Fibroblast of villous mesenchyme (primary cell): ENCODE results near the gene PDZRN3. TPM values are rescaled to one million over a fixed set of nuclear protein-coding genes. Genes with fewer than 3 reads are reported as not detected.

ENCODE experiments used
- DNase-seq: peaks from one replicate; pipeline ENCODE4 v3.0.0-alpha.2; 2010; ENCODE audit warnings: low read depth
- H3K4me3 ChIP-seq: 2 replicates; pipeline ENCODE4 v1.5.1; 2011; ENCODE audit warnings: low read depth, mild to moderate bottlenecking, low read length
- total RNA-seq: library from RNA; depleted of rRNA; stranded (reverse); fragments of >200 nt; gene quantifications from 2 replicates; pipeline ENCODE4 v1.2.3, GENCODE V29; 2012
- TF ChIP-seq, protein P1 (sequence below): IDR thresholded peaks from 2 replicates; pipeline ENCODE4 v1.5.1; 2012; ENCODE audit warnings: low read depth, mild to moderate bottlenecking, low read length; ENCODE audit not compliant: insufficient read depth

Gene PDZRN3
- total RNA-seq, 1 donor, result 33.7 TPM

DNA sequence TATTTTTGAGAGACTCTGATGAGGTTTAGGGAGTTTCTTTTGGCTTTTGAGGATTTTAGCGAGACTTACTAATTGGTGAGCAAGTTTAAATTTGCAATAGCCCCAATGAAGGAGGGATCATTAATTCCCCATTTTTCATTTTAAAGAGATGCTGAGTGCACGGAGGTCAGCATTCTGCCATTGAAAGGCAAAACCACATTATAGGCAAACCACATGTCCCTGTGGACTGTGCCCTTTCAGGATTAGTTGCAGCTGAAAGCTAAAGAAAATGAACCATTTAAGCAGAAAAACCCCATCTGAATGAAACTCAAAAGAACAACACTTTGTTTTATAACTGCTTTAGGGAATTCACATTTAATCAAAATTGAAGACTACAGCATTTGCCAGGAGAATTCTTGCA is 246.5 kb downstream of the PDZRN3 start:
- DNase-seq, result no peak
- no peak overlapping the region for H3K4me3 ChIP-seq
- TF ChIP-seq, protein P1, sequence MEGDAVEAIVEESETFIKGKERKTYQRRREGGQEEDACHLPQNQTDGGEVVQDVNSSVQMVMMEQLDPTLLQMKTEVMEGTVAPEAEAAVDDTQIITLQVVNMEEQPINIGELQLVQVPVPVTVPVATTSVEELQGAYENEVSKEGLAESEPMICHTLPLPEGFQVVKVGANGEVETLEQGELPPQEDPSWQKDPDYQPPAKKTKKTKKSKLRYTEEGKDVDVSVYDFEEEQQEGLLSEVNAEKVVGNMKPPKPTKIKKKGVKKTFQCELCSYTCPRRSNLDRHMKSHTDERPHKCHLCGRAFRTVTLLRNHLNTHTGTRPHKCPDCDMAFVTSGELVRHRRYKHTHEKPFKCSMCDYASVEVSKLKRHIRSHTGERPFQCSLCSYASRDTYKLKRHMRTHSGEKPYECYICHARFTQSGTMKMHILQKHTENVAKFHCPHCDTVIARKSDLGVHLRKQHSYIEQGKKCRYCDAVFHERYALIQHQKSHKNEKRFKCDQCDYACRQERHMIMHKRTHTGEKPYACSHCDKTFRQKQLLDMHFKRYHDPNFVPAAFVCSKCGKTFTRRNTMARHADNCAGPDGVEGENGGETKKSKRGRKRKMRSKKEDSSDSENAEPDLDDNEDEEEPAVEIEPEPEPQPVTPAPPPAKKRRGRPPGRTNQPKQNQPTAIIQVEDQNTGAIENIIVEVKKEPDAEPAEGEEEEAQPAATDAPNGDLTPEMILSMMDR, result no peak

DNA sequence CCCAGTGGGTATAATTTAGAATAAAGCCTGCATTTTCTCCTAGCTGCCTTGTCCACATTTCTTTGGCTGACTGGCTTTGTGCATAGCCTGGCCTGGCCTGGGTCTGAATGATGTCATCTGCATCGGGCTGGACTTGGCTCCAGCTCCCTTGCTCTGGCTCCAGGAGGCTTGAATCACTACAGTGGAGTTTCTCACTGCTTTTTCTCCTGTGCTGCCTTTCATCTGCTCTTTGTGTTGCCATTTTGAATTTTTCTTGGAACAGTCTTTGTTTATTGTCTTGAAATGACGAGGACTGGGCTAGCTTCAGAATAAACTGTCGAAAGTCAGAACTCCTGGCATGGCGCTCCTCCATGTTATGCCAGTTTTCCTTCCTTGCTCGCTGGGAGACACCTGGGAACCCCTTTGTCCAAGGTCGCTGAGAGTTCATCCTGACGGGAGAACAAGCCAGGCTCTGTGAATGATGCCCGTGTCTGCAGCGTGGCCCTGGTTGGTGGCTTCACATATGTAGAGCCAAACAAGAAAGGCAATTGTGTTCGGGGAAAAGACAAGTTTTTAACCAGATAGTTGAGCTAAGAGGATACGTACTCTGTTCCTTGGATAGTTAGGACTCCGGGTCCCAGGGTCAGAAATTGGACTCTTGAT is 258.9 kb downstream of the PDZRN3 start:
- DNase-seq, result no peak
- TF ChIP-seq, protein P1, result no peak
- no peak overlapping the region for H3K4me3 ChIP-seq

DNA sequence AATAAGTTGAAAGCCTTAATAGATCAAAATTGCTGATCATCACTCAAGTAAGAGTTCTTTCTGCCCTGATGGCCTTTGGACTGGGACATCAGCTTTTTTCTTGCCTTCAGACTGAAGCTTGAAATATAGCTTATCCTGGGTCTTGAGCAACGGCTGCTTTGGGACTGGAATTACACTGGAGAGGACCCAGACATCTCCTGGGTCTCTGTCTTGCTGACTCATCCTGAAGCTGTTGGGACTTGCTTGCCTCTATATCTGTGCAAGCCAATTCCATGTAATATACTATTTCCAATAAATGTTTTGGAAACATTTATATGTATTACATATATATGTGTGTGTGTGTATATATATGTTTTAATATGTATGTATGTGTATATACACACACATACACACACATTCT is 260.2 kb downstream of the PDZRN3 start:
- no peak for DNase-seq
- H3K4me3 ChIP-seq, result no peak overlapping the region
- TF ChIP-seq, protein P1, result no peak

DNA sequence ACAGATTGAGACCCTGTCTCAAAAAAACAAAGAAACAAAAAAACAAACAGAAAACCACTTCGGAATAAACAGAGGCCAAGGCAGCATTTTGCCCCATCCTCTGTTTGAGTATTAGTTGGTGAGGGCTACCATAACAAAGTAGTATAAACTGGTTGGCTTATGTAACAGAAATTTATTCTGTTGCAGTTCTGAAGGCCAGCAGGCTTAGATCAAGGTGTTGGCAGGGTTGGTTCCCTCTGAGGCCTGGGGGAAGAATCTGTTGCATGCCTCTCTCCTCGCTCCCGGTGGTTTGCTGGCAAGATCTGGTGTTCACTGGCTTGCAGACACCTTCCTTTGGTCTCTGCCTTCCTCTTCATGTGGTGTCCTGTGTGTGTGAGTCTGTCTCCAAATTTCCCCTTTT is 261.6 kb downstream of the PDZRN3 start:
- TF ChIP-seq, protein P1, result no peak
- DNase-seq, result no peak

DNA sequence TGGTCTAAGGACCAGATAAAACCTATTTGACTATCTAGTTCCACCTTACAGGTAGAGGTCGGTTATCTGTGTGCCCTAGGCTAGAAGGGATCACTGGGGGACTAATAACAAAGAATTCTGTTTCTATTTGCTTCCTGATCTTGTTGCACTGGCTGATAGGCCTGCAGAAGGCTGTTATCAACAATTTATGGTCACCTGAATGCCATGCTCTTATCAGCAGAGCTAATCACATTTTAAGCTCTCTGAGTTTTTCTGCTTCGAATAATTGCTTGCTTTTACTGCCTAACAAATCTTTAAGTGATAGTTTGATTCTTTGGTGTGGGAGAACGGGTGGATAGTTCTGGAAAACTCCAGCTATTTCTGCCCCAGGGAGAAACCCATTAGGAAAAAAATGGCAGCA is 263.1 kb downstream of the PDZRN3 start:
- no peak overlapping the region for H3K4me3 ChIP-seq
- TF ChIP-seq, protein P1, result no peak
- DNase-seq, result no peak

More for the DNA sequence above, 261.6 kb downstream of the PDZRN3 start:
- H3K4me3 ChIP-seq, result no peak overlapping the region

DNA sequence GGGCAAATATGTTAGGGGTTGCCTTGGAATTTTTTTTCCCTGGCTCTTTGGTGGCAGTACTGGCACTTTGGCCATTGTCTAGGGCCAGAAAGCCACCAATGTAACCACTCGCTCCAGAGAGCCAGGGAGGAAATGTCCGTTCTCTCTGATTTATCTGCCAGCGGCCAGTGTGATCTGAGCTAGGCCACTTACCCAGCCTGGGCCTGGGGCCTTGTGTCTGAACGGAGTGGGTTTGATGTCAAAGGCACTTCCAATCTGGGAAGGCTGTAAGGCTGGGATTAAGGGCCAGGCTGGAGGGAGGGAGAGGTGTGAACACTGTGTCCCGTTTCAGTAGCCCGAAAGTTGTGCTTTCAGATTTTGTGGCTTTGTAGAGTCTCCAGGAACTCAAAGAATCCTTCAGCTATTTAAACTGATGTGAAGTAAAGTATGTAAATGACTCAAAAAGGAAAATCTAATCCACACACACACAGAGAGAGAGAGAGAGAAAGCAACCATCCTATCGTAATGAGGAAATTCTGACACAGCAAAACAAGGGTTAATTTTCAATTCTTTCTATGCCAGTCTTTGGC is 271.0 kb downstream of the PDZRN3 start:
- H3K4me3 ChIP-seq, result no peak overlapping the region
- TF ChIP-seq, protein P1, result no peak
- no peak for DNase-seq
